ENCODE results near the gene CIDEC. TPM values are rescaled to one million over a fixed set of nuclear protein-coding genes. Genes with fewer than 3 reads are reported as not detected.
A peak's percentile ranks its signal among the peaks of the same experiment; 100 is the strongest.

CIDEC gene
- total and polyA plus RNA-seq, 9 of the 15 experiments (the other 6 are each of a cell fraction or from before 2014, with no cell fraction given), result not detected

DNA sequence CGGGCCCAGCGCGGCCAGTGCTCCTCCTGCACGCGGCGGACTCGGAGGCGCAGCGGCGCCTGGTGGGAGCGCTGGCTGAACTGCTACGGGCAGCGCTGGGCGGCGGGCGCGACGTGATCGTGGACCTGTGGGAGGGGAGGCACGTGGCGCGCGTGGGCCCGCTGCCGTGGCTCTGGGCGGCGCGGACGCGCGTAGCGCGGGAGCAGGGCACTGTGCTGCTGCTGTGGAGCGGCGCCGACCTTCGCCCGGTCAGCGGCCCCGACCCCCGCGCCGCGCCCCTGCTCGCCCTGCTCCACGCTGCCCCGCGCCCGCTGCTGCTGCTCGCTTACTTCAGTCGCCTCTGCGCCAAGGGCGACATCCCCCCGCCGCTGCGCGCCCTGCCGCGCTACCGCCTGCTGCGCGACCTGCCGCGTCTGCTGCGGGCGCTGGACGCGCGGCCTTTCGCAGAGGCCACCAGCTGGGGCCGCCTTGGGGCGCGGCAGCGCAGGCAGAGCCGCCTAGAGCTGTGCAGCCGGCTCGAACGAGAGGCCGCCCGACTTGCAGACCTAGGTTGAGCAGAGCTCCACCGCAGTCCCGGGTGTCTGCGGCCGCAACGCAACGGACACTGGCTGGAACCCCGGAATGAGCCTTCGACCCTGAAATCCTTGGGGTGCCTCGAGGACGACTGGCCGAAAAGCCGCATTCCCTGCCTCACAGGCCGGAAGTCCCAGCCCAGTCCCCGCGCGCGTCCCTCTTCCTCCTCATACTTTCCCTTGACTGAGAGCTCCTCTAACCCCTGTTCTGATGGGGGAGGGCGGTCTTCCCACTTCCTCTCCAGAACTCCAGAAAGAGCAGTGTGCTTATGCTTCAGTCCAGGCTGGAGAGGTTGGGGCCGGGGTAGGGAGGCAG, 35.4 kb upstream of the CIDEC start (continued):
- no peak for TF ChIP-seq EWSR1 (IDR thresholded peaks at IDR 0.05; ENCODE audit: borderline replicate concordance, low read depth, partially characterized antibody)
- TF ChIP-seq, protein P1, sequence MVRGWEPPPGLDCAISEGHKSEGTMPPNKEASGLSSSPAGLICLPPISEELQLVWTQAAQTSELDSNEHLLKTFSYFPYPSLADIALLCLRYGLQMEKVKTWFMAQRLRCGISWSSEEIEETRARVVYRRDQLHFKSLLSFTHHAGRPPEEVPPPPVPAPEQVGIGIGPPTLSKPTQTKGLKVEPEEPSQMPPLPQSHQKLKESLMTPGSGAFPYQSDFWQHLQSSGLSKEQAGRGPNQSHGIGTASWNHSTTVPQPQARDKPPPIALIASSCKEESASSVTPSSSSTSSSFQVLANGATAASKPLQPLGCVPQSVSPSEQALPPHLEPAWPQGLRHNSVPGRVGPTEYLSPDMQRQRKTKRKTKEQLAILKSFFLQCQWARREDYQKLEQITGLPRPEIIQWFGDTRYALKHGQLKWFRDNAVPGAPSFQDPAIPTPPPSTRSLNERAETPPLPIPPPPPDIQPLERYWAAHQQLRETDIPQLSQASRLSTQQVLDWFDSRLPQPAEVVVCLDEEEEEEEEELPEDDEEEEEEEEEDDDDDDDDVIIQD (CRISPR knock-in tag; IDR thresholded peaks at IDR 0.05), result no peak
- TF ChIP-seq, protein P2, sequence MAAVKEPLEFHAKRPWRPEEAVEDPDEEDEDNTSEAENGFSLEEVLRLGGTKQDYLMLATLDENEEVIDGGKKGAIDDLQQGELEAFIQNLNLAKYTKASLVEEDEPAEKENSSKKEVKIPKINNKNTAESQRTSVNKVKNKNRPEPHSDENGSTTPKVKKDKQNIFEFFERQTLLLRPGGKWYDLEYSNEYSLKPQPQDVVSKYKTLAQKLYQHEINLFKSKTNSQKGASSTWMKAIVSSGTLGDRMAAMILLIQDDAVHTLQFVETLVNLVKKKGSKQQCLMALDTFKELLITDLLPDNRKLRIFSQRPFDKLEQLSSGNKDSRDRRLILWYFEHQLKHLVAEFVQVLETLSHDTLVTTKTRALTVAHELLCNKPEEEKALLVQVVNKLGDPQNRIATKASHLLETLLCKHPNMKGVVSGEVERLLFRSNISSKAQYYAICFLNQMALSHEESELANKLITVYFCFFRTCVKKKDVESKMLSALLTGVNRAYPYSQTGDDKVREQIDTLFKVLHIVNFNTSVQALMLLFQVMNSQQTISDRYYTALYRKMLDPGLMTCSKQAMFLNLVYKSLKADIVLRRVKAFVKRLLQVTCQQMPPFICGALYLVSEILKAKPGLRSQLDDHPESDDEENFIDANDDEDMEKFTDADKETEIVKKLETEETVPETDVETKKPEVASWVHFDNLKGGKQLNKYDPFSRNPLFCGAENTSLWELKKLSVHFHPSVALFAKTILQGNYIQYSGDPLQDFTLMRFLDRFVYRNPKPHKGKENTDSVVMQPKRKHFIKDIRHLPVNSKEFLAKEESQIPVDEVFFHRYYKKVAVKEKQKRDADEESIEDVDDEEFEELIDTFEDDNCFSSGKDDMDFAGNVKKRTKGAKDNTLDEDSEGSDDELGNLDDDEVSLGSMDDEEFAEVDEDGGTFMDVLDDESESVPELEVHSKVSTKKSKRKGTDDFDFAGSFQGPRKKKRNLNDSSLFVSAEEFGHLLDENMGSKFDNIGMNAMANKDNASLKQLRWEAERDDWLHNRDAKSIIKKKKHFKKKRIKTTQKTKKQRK (IDR thresholded peaks at IDR 0.05; ENCODE audit: borderline replicate concordance, low read depth, low read length), result no peak
- TF ChIP-seq FIP1L1 (IDR thresholded peaks at IDR 0.05; ENCODE audit: low read depth, low read length, poor library complexity, severe bottlenecking), result no peak
- no peak for TF ChIP-seq ZNF253 (CRISPR knock-in tag; conservative IDR thresholded peaks at IDR 0.05)
- peak; percentile 56; the same call in 1 of the 2 replicates for TF ChIP-seq RBFOX2 (IDR thresholded peaks at IDR 0.05; ENCODE audit: low read depth, low read length)
- TF ChIP-seq, protein P3, sequence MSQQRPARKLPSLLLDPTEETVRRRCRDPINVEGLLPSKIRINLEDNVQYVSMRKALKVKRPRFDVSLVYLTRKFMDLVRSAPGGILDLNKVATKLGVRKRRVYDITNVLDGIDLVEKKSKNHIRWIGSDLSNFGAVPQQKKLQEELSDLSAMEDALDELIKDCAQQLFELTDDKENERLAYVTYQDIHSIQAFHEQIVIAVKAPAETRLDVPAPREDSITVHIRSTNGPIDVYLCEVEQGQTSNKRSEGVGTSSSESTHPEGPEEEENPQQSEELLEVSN (IDR thresholded peaks at IDR 0.05; ENCODE audit: borderline replicate concordance in 1 of 2, extremely low read depth in 1 of 2, insufficient read depth in 1 of 2, insufficient read length in 1 of 2, low read depth in 1 of 2, low read length in 1 of 2, poor library complexity in 1 of 2, severe bottlenecking in 1 of 2), result peak in 1 of 2 experiments; percentile 2
- no peak for TF ChIP-seq CREB1 (IDR thresholded peaks at IDR 0.05)
- TF ChIP-seq CREB1 (CRISPR knock-in tag; IDR thresholded peaks at IDR 0.05), result 0 out of 2 replicates have a peak, but pooled peaks have one; percentile 17
- TF ChIP-seq POLR2H (tag; IDR thresholded peaks at IDR 0.05; ENCODE audit: low read depth), result no peak
